CD4-positive, alpha-beta T cell treated with Interleukin-4 for 1 hour (primary cell): ENCODE measurements around the gene WAPL.

ENCODE experiments used
- DNase-seq, 2 donors: peaks; one replicate each; pipeline ENCODE4 v3.0.0-alpha.2; 2020 to 2022

Gene WAPL

GRCh38 chr10:86524225-86524962 lies 2.8 kb upstream of the WAPL start:
- no peak for DNase-seq

GRCh38 chr10:86523348-86523747 lies 1.8 kb upstream of the WAPL start:
- DNase-seq, result no peak

DNA sequence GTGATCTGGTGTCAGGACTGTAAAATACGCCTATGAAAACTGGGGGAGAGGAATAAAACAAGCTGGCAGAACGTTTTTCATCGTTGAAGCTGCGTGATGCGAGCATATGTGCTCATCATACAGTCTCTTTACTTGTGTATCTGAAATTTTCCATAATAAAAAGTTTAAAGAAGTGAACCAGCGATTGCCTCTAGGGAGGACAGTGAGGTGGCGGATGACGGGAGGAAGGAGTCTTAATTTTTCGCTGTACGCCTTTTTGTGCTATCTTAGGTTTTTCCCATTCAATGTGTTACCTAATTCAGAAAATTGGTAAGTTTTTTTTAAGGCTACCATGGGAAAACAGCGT lies 891 bp upstream of the WAPL start:
- DNase-seq, result no peak

DNA sequence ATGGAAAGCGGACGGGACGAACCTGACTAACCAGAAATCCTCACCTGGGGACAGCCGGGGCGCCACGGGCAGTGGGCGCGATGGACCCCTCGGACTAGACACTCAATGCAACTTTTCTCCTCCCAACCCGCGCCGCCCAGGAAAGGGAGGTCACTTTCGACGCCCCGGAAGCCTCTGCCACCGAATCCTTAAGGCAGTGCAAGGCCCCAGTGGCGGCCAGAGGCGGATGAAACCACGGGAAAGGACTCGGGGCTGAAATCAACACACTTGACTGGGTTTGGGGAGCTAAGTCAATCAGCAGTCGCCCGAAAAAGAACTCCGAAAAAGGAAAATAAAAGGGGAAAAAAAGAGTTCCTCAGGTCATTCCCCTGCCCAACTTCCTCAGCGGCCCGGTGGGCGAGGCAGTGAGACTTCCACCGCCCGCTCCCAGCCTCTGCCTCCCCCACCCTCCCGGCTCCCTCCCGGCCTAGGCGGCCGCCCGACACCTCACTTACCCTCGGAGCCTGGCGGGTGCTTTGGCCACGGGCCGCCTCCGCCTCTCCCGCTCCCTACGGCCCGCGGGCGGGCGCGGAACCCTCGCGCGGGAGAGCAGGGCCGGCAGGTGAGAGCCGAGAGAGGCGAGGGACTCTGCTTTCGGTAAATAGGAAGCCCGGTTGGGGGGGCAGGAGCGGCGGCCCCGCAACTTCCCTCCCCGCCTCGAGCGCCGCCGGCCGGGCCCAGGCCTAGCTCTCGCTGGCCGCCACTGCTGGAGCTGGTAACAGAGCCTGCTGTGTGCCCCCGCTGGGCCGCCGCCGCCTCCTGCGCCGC lies 518 bp downstream of the WAPL start:
- peak; percentile 26 to 55 for DNase-seq

DNA sequence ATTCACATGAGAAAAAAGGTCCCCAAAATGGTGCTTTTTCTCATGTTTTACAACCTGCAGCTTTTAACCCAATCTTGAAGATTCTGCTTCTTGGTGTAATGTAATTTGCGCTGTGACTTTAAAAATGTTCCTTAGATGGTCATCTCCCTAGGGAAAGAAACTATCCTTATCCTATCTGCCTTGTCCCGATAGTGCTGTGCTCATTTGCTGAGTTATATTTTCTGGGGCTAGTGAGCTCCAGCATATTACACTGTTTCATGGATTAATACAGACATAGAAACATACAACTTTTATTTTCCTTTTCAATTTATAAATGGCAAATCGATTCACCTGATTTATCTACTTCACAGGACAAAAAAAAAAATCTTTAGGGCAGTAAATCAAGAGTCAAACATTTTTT lies 2.8 kb downstream of the WAPL start:
- DNase-seq, result no peak

- DNase-seq, result no peak
These were observed 9.5 kb downstream of the WAPL start for GRCh38 chr10:86512137-86512536.

DNA sequence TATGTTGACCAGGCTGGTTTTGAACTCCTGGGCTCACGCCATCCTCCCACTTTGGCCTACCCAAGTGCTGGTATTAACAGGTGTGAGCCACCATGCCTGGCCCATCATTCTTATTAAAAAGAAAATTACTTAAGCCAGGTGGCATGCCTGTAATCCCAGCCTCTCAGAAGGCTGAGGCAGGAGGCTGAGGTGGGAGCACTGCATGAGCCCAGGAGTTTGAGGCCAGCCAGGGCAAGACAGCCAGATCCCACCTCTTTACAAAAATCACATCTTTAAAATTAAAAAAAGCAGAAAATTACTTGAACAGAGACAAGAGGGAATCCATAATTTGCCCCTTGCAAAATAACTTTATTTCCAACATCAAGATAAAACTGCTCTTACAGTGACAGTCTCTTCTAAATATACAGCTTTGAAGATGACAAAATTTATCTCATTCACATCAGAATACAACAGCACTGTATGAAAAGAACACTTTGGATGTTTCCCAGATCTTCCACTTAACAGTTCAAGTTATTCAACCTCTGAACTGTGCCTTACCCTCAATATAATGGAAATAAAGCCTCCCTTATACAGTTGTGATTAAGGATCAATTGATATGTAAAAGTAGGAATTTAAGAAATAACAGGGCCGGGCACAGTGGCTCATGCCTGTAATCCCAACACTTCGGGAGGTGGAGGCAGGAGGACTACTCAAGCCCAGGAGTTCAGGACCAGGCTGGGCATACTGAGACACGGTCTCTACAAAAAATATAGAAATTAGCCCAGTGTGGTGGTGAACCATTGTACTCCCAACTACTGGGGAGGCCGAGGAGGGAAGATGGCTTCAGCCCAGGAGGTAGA lies 10.3 kb downstream of the WAPL start:
- no peak for DNase-seq

DNA sequence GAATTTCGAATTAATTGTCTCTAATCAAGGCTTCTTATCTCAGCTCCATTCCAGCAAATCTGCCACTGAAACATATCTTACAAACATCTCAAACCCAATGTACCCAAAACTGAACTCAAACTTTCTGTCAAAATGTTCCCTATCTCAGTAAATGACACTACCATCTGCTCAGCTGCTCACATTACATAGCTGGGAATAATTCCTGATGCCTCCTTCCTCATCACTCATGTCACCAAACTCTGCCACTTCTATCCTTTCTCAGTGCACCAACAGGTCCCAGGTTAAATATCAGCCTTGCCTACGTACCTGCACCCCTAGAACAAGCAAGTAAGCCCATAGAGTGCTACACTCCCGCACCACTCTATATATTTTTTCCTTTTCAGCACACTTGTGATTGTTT lies 12.4 kb downstream of the WAPL start:
- no peak for DNase-seq

DNA sequence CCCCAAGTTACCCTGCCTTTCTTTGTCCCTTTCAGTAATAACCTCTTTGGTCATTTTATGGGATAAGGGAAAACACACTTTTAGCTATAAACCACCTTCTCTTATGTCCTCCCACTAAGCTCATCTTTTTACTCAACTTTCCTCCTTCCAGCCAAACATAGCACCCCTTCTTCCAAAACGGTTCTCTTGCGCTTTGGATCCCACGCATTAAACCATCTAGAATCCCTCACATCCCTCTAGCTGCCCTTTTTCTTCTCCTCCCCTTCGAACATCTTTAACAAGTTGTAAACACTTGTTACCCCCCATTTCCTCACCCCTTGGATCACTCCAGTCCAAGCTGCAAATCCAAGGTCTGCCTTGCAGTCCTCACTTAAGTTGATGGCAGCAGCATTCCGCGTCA lies 13.4 kb downstream of the WAPL start:
- DNase-seq, result no peak

DNA sequence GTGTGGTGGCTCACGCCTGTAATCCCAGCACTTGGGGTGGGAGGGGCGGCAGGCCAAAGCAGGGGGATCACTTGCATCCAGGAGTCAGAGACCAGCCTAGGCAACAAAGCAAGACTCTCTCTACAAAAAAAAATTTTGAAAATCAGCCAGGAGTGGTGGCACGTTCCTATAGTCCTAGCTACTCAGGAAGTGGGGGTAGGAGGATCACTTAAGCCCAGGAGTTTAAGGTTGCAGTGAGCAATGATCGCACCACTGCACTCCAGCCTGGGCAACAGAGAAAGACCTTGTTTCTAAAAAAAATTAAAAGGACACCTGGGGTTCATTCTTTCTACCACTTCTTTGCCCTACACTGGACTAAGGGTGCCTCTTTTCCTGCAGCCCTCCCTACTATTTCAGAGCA lies 15.1 kb downstream of the WAPL start:
- DNase-seq, result no peak

- DNase-seq, result no peak
These were observed 15.5 kb downstream of the WAPL start for GRCh38 chr10:86506062-86506461.

- no peak for DNase-seq
These were observed 17.1 kb downstream of the WAPL start for GRCh38 chr10:86504510-86504909.

GRCh38 chr10:86500846-86501245 lies 20.7 kb downstream of the WAPL start:
- no peak for DNase-seq

DNA sequence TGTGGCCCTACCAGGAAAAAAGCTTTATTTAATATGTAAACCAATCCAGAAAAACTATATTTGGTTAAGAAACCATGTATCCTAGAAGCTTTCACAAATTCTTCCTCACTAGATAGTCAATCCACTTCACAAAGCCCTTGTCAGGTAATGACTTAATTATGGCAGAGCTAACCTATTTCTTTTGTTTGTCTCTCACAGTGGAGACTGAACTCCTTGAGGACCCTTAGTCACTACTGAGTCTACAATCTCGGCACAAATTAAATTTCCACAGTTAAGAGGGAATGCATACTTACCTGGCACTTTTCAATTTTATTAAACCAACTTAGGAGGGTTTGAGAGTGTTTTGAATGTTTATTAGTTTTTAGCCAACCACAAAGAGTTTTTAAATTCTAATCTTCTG lies 23.0 kb downstream of the WAPL start:
- DNase-seq, result no peak

GRCh38 chr10:86497621-86498020 lies 24.0 kb downstream of the WAPL start:
- no peak for DNase-seq

GRCh38 chr10:86489960-86490612 lies 31.5 kb downstream of the WAPL start:
- DNase-seq, result no peak

DNA sequence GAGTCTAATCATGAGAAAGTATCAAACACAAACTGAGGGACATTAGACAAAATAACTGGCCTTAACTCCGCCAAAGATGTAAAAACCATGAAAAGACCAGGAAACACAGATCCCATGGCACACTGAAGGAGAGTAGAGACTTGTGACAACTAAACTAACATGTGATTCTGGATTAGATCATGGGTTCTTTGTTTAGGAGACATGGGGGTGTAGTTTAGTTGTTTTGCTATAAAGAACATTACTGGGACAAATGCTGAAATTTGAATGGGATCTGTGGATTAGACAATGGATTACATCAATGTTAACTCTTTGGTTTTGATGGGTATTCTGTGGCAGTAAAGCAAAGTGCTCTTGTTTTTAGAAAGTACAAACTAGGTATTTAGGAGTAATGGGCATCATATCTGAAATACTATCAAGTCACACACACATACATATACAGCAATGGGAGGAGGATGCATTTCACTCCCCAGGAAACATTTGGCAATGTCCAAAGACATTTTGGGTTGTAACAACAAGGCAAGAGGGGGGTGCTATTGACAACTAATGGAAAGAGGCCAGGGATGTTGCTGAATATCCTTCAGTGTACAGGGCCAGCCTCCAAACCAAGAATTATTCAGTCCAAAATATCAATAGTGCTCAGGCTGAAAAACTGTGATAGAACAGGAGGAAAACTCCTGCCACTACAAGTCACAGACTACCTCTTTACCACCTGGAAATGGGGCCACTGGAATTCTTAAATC lies 32.4 kb downstream of the WAPL start:
- DNase-seq, result no peak

GRCh38 chr10:86486856-86487255 lies 34.7 kb downstream of the WAPL start:
- no peak for DNase-seq

GRCh38 chr10:86483664-86484063 lies 37.9 kb downstream of the WAPL start:
- no peak for DNase-seq

DNA sequence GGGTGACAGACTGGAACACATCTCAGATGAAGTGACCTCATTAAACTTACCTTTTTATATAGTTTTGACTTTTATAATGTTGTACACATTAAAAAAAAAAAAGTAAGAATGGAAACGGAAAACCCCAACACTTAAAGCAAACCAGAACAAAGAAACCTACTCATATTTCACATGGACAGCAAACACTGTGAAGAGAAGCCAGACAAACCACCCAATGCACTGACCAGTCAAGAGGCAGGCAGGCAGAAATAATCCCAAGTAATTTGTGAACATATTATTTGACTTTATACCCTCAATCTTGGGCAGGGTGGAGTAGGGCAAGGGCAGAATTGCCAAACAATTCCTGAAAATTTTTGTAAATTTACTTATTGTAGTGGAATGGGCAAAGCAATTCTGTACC lies 39.8 kb downstream of the WAPL start:
- DNase-seq, result no peak

- DNase-seq, result no peak
These were observed 41.0 kb downstream of the WAPL start for GRCh38 chr10:86480571-86480970.

- DNase-seq, result no peak
These were observed 49.5 kb downstream of the WAPL start for GRCh38 chr10:86472061-86472460.
